Psoas muscle (tissue), 8 donors: ENCODE results near the gene SARDH. TPM values are rescaled to one million over a fixed set of nuclear protein-coding genes. Genes with fewer than 3 reads are reported as not detected.
"Not testable (repeated sequence)": the region's sequence is repeated elsewhere in the genome, so short reads cannot be mapped to it uniquely, and the experiment has no call there.

Experiments used
- ATAC-seq, 4 donors: fragments of 200-7000 bp; cut with Tn5 transposase; one replicate each; pipeline ENCODE4 v1.9.1; 2020; ENCODE audit warnings: moderate library complexity in 3 of 4, mild to moderate bottlenecking in 2 of 4
- DNase-seq, 2 donors: peaks; one replicate each; pipeline ENCODE4 v3.0.0-alpha.2; 2020
- H3K27ac ChIP-seq: fragments of 200-600 bp; one replicate; pipeline ENCODE4 v1.8.0; 2022
- H3K27me3 ChIP-seq, 3 donors: fragments of 200-600 bp in 1 of 3; one replicate each; pipeline versions ENCODE4 v1.6.1 to v1.8.0; 2013 to 2022; ENCODE audit warnings: low read length in 2 of 3, mild to moderate bottlenecking in 2 of 3, moderate library complexity in 1 of 3; ENCODE audit not compliant: insufficient read depth in 3 of 3
- H3K36me3 ChIP-seq, 2 donors: fragments of 200-600 bp in 1 of 2; one replicate each; pipeline versions ENCODE4 v1.6.1 to v1.8.0; 2013 to 2022; ENCODE audit warnings: low read depth in 1 of 2, mild to moderate bottlenecking in 1 of 2, moderate library complexity in 1 of 2; ENCODE audit not compliant: insufficient read depth in 1 of 2
- H3K4me1 ChIP-seq: fragments of 200-600 bp; one replicate; pipeline ENCODE4 v1.8.0; 2022
- H3K4me3 ChIP-seq: fragments of 200-600 bp; one replicate; pipeline ENCODE4 v1.8.0; 2022; ENCODE audit warnings: mild to moderate bottlenecking
- H3K9me3 ChIP-seq: fragments of 200-600 bp; one replicate; pipeline ENCODE4 v1.8.0; 2022
- WGBS, 3 donors: extraction: QIAGEN DNeasy Blood & Tissue Kit; methylation state at CpG; one replicate each; pipeline versions ENCODE4 v1.1.6 to v1.1.7; 2013; 5-methylcytosine and 5-hydroxymethylcytosine counted together
- intact Hi-C, 2 donors: fragments of 100-400 bp; cut with DNase I; formaldehyde crosslinking; loops; one replicate each; pipeline versions ENCODE4 v1.11.0 to v1.14.2; 2022
- polyA plus RNA-seq, 3 donors: library from polyadenylated mRNA; stranded (reverse); fragments of 200-250 nt; gene quantifications; one replicate each; pipeline ENCODE4 v1.2.3, GENCODE V29; 2013
- total RNA-seq, 4 donors: library from RNA; stranded (reverse); fragmentation: NEBNext Ultra II Directional in 2 of 4; extraction: Animal tissue kit (Norgen Biotek cat#: 25700) in 2 of 4; gene quantifications; one replicate each; pipeline versions ENCODE4 v1.2.1 to v1.2.4, GENCODE V29; 2021 to 2023
- TF ChIP-seq, protein P1 (sequence below): fragments of 200-600 bp; IDR thresholded peaks from one replicate; pipeline ENCODE4 v1.8.0; 2022; ENCODE audit warnings: antibody characterized with exemption
- donor health status: healthy with polysubstance abuse.
- donor health status: DM: no; HTN: no; CAD: no; lungs with moderate emphysema.
- donor health status: Bipolar disorder and iron deficiency.
- donor health status: healthy.
- donor health status: DM: yes; HTN: yes; CAD: no.
- donor health status: DM: no; HTN: no; CAD: no.
- donor health status: DM: no; HTN: no; CAD: no.
- donor health status: DM: yes; HTN: yes; CAD: no.

SARDH gene
- total and polyA plus RNA-seq, 7 donors = 0.16 to 2.5 (median 0.62) TPM

DNA sequence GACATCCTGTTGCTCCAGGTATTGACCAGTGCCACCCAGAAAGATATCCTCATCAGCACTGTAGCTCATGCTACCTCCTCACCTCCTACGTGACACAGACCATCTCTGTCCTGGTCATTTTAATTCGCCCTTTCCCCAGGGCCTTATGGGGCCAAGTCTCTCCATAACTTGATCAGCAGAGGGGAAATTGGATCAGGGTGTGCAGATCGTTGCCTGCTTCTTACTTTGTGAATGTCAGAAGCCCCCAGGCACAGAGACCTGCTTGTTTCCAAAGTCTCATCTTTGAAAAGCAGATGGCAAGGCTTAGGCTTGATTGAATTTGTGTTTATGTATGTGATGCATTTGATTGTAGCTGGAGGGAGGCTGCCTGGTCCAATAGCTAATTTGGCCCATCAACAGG lies 110.8 kb downstream of the SARDH start:
- Histone ChIP-seq H3K27ac (no peak overlapping the region), H3K27me3 (peaks cover 0 to 55% (median 7%) of the 10 kb centered on the region in 3 donors)
- WGBS, 3 donors = 66 to 70% (median 69%) methylated on average over 3 of the region's 3 CpGs

DNA sequence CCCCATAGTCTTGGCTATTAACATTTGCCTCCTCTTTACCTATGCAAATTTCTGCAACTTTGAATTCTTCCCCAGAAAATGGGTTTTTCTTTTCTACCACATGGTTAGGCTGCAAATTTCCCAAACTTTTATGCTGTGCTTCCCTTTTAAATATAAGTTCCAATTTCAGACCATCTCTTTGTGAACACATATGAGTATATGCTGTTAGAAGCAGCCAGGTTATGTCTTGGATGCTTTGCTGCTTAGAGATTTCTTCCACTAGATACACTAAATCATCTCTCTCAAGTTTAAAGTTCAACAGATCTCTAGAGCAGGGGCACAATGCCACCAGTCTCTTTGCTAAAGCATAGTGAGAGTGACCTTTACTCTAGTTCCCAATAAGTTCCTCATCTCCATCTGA lies 112.1 kb downstream of the SARDH start:
- H3K9me3 ChIP-seq, H3K4me3 ChIP-seq, ATAC-seq, intact Hi-C loops, DNase-seq, H3K27ac ChIP-seq, H3K4me1 ChIP-seq, H3K36me3 ChIP-seq: not testable (repeated sequence)
- H3K27me3 ChIP-seq = peaks cover 0 to 61% (median 6%) of the 10 kb centered on the region in 3 donors

More for the DNA sequence above, 110.8 kb downstream of the SARDH start:
- no peak overlapping the region for H3K4me3 ChIP-seq
- no peaks in the 10 kb centered on the region for H3K4me1 ChIP-seq
- H3K36me3 ChIP-seq = no peaks in the 10 kb centered on the region
- intact Hi-C loops = no loop called here
- ATAC-seq = no peak
- no peaks in the 10 kb centered on the region for H3K9me3 ChIP-seq
- TF ChIP-seq, protein P1, sequence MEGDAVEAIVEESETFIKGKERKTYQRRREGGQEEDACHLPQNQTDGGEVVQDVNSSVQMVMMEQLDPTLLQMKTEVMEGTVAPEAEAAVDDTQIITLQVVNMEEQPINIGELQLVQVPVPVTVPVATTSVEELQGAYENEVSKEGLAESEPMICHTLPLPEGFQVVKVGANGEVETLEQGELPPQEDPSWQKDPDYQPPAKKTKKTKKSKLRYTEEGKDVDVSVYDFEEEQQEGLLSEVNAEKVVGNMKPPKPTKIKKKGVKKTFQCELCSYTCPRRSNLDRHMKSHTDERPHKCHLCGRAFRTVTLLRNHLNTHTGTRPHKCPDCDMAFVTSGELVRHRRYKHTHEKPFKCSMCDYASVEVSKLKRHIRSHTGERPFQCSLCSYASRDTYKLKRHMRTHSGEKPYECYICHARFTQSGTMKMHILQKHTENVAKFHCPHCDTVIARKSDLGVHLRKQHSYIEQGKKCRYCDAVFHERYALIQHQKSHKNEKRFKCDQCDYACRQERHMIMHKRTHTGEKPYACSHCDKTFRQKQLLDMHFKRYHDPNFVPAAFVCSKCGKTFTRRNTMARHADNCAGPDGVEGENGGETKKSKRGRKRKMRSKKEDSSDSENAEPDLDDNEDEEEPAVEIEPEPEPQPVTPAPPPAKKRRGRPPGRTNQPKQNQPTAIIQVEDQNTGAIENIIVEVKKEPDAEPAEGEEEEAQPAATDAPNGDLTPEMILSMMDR = no peak
- DNase-seq = no peak

DNA sequence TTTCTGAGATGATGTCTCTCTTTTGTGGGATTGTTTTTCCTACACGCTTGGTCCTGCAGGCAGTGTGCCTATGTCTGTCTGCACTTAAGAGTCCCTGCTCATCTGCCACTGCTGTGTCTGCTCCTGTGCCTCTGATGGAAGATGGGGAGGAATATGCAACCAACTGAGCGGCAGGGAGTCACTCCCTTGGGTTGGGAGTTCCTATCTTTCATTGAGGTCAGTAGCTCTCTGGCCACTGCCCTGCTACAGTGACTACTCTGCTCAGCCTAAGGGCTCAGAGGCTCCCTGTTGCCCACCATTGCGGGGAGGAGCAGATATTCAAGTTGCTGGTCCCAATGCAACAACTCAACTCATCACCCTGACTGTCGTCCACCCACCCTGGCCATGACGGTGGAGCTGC lies 115.6 kb downstream of the SARDH start:
- H3K4me3 ChIP-seq = no peak overlapping the region
- intact Hi-C loops = no loop called here
- H3K27ac ChIP-seq = no peak overlapping the region
- TF ChIP-seq, protein P1 = no peak
- H3K36me3 ChIP-seq = no peaks in the 10 kb centered on the region
- H3K27me3 ChIP-seq = peaks cover 2 to 59% (median 5%) of the 10 kb centered on the region in 3 donors
- ATAC-seq (no peak), DNase-seq (peak in 1 of 2 donors; percentile 7)
- no peaks in the 10 kb centered on the region for H3K4me1 ChIP-seq
- 46 to 64% (median 60%) methylated on average over 5 of the region's 5 CpGs for WGBS, 3 donors
- no peaks in the 10 kb centered on the region for H3K9me3 ChIP-seq

DNA sequence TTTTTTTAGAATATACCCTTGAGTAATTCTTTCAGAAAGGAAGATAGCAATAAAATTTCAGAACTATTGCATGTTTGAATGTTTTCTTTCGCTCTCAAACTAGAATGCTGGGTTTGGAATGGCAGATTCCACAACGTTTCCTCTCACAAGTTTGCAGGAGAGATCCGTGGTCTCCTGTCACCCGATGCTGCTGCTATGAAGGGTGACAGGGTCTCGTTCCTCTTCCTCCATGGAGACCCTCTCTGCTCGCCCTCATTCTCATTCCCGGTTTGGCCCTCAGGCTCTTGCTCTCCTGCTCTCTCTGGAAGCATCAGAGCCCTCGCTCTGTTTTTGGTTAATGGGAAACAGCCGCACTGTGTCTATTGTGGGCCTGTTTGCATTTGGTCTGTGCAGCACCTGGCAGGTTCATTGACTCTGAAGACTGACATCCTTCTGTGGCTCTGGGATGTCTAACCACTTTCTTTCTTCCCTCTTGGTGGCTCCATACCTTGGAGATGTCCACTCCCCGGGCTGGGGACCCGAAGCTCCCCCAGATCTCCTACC lies 116.4 kb downstream of the SARDH start:
- ATAC-seq = no peak

DNA sequence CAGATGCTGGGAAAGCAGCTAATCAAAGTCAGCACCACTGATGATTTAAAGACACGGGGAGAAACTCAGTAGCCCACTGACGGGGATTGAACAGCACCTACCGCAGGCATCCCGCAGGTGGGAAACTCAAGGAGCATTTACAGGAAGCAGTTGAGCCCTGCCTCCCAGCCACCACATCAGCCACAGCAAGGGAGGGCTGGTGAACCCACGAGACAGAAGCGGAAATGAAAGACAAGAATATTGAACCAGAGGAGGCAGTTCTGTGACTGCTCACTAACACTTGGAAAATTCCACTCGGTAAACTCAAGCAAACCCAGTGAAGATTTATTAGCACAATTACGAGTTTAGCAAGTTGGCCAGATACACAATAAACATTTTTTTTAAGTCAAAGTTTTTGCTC lies 118.4 kb downstream of the SARDH start:
- H3K4me3 ChIP-seq = no peak overlapping the region
- TF ChIP-seq, protein P1 = no peak
- DNase-seq (no peak), ATAC-seq (no peak)
- no peaks in the 10 kb centered on the region for H3K4me1 ChIP-seq
- H3K9me3 ChIP-seq = no peaks in the 10 kb centered on the region
- H3K27me3 ChIP-seq = peaks cover 2 to 73% (median 13%) of the 10 kb centered on the region in 3 donors
- no peak overlapping the region for H3K27ac ChIP-seq
- intact Hi-C loops = no loop called here
- no peaks in the 10 kb centered on the region for H3K36me3 ChIP-seq
- WGBS, 3 donors = 16 to 18% (median 16%) methylated on average over 8 of the region's 8 CpGs

More for the DNA sequence above, 116.4 kb downstream of the SARDH start:
- Histone ChIP-seq H3K27me3 (peaks cover 2 to 63% (median 7%) of the 10 kb centered on the region in 3 donors), H3K27ac (no peak overlapping the region), H3K4me3 (no peak overlapping the region), H3K4me1 (no peaks in the 10 kb centered on the region), H3K9me3 (no peaks in the 10 kb centered on the region), H3K36me3 (no peaks in the 10 kb centered on the region)
- no peak for DNase-seq
- TF ChIP-seq, protein P1 = no peak
- intact Hi-C loops = no loop called here
- 64 to 67% (median 65%) methylated on average over 11 of the region's 11 CpGs for WGBS, 3 donors
